Activated naive CD8-positive, alpha-beta T cell (primary cell): Measurements from ENCODE around the gene GPR75.
"Not testable (repeated sequence)": the region's sequence is repeated elsewhere in the genome, so short reads cannot be mapped to it uniquely, and the experiment has no call there.

Experiments
- H3K27ac Mint-ChIP-seq: one replicate; pipeline ENCODE4 v1.8.0; 2021; ENCODE audit warnings: mixed read lengths
- H3K27me3 Mint-ChIP-seq: one replicate; pipeline ENCODE4 v1.8.0; 2021; ENCODE audit warnings: mixed read lengths
- H3K36me3 Mint-ChIP-seq: one replicate; pipeline ENCODE4 v1.8.0; 2021; ENCODE audit warnings: mixed read lengths
- H3K4me1 Mint-ChIP-seq: one replicate; pipeline ENCODE4 v1.8.0; 2021; ENCODE audit warnings: low read depth, mixed read lengths
- H3K4me3 Mint-ChIP-seq: one replicate; pipeline ENCODE4 v1.8.0; 2021; ENCODE audit warnings: mild to moderate bottlenecking, mixed read lengths
- H3K9me3 Mint-ChIP-seq: one replicate; pipeline ENCODE4 v1.8.0; 2021; ENCODE audit warnings: low read depth, mixed read lengths

GPR75 gene

DNA sequence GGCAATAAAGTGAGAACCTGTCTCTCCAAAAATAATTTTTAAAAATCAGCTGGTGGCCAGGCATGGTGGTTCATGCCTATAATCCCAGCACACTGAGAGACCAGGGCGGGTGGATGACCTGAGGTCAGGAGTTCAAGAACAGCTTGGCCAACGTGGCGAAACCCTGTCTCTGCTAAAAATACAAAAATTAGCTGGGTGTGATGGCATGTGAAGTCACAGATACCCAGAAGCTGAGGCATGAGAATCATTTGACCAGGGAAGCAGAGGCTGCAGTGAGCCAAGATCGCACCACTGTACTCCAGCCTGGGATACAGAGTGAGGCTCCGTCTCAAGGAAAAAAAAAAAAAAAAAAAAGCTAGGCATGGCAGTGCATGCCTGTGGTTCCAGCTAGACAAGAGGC, 7.4 kb upstream of the GPR75 start:
- Mint-ChIP-seq H3K9me3 (no peaks in the 10 kb centered on the region), H3K4me1 (peaks cover 8% of the 10 kb centered on the region), H3K27ac (no peak overlapping the region), H3K36me3 (peaks cover 15% of the 10 kb centered on the region), H3K4me3 (no peak overlapping the region), H3K27me3 (no peaks in the 10 kb centered on the region)

GRCh38 chr2:53865962-53866361, 6.2 kb upstream of the GPR75 start:
- Mint-ChIP-seq H3K36me3 (peaks cover 15% of the 10 kb centered on the region), H3K4me1 (peaks cover 16% of the 10 kb centered on the region), H3K9me3 (no peaks in the 10 kb centered on the region), H3K4me3 (no peak overlapping the region), H3K27ac (no peak overlapping the region), H3K27me3 (no peaks in the 10 kb centered on the region)

GRCh38 chr2:53865264-53865663, 5.5 kb upstream of the GPR75 start:
- Mint-ChIP-seq H3K9me3 (no peaks in the 10 kb centered on the region), H3K27ac (no peak overlapping the region), H3K36me3 (peaks cover 18% of the 10 kb centered on the region)

GRCh38 chr2:53863538-53864227, 3.9 kb upstream of the GPR75 start:
- H3K9me3 Mint-ChIP-seq, result no peaks in the 10 kb centered on the region

More at GRCh38 chr2:53865264-53865663, 5.5 kb upstream of the GPR75 start:
- peaks cover 16% of the 10 kb centered on the region for H3K4me1 Mint-ChIP-seq
- H3K27me3 Mint-ChIP-seq, result no peaks in the 10 kb centered on the region
- H3K4me3 Mint-ChIP-seq, result no peak overlapping the region

DNA sequence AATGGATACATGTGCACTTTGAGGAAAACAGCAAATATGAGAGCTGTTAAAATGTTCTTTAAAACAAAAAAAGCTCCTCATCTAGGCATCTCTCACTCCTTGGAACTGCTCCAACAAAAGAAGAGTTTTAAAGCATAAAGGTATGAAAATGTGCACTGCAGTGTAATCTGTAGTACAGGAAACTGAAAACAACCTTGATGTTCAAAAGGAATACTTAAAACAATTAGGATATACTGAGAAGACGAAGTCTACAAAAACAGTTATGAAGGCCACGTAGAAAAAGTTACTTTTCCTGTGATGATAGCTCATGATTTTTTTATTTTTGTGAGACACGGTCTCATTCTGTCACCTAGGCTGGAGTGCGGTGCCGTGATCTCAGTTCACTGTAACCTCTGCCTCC, 2.1 kb upstream of the GPR75 start:
- no peak overlapping the region for H3K4me3 Mint-ChIP-seq
- peaks cover 17% of the 10 kb centered on the region for H3K36me3 Mint-ChIP-seq

More at GRCh38 chr2:53863538-53864227, 3.9 kb upstream of the GPR75 start:
- peaks cover 16% of the 10 kb centered on the region for H3K4me1 Mint-ChIP-seq
- H3K27me3 Mint-ChIP-seq, result no peaks in the 10 kb centered on the region
- H3K27ac Mint-ChIP-seq, result peak overlapping the region; percentile 34
- no peak overlapping the region for H3K4me3 Mint-ChIP-seq
- peaks cover 18% of the 10 kb centered on the region for H3K36me3 Mint-ChIP-seq

DNA sequence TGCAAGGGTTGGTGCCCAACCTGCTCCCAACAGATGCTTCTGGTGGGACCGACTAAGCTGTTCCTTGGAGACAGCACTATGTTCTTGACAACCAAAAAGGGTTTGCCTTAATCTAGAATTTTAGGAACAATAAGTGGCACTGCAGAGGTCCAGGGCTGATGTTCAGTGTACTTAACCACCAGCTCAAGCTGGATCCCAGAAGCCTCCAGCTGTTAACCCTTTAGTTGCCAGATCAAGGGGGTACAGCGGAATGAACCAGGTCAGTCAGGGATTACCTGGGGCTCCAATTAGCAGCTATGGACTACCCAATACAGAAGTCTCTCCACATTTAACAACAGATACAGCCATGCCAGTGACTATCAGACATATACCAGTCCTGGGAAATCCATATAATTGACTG, 3.5 kb downstream of the GPR75 start:
- H3K36me3 Mint-ChIP-seq, result peaks cover 19% of the 10 kb centered on the region
- H3K4me3 Mint-ChIP-seq, result no peak overlapping the region
- no peaks in the 10 kb centered on the region for H3K27me3 Mint-ChIP-seq
- peaks cover under 1% of the 10 kb centered on the region for H3K4me1 Mint-ChIP-seq
- H3K9me3 Mint-ChIP-seq, result no peaks in the 10 kb centered on the region
- H3K27ac Mint-ChIP-seq, result no peak overlapping the region

More for the DNA sequence above, 2.1 kb upstream of the GPR75 start:
- Mint-ChIP-seq H3K4me1 (peaks cover 16% of the 10 kb centered on the region), H3K27me3 (no peaks in the 10 kb centered on the region), H3K9me3 (no peaks in the 10 kb centered on the region), H3K27ac (peak overlapping the region; percentile 67)

DNA sequence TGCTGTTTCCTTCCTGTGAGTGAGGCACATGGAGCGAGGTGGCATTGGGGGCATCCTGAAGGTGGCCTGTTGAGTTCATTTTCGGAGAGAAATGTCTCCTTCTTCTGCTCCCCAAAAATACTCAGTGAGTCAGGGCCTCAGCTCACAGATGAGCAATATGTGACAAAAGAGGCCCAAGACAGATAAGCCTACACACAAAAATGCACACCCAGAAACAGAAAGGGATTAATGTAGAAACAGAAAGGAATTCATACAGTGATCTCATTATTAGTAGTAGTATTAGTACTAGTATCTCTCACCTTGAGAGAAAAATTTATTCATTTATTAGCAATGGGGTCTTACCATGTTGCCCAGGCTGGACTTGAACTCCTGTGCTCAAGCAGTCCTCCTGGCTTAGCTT, 5.1 kb downstream of the GPR75 start:
- Mint-ChIP-seq H3K36me3 (peaks cover 18% of the 10 kb centered on the region), H3K27me3 (no peaks in the 10 kb centered on the region), H3K9me3 (no peaks in the 10 kb centered on the region), H3K4me3 (no peak overlapping the region), H3K27ac (no peak overlapping the region), H3K4me1 (no peaks in the 10 kb centered on the region)

GRCh38 chr2:53852532-53852931, 7.2 kb downstream of the GPR75 start:
- Mint-ChIP-seq H3K27ac (no peak overlapping the region), H3K27me3 (no peaks in the 10 kb centered on the region), H3K36me3 (peaks cover 21% of the 10 kb centered on the region), H3K9me3 (no peaks in the 10 kb centered on the region), H3K4me3 (no peak overlapping the region), H3K4me1 (no peaks in the 10 kb centered on the region)

DNA sequence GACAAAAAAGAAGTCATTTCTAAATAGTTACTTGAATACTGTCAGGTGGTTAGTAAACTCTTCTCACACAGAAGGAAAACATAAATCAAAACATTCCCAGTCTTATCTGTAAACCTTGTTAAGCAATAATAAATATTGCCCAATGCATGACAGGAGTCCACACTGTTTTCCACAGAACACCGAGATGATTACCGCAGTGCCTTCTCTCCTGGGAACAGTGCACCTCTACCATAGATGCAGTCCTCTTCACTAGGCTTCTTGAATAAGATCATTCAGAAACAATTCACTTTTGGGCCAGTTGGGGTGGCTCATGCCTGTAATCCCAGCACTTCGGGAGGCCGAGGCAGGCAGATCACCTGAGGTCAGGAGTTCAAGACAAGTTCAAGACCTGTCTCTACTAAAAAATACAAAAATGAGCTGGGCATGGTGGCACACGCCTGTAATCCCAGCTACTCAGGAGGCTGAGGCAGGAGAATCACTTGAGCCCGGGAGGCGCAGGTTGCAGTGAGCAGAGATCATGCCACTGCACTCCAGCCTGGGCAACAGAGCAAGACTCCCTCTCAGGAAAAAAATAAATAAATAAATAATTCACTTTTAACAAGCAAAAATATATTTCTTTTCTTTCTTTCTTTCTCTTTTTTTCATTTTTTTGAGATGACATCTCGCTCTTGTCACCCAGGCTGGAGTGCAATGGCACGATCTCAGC, 8.6 kb downstream of the GPR75 start:
- not testable (repeated sequence) for H3K27me3 Mint-ChIP-seq, H3K9me3 Mint-ChIP-seq, H3K27ac Mint-ChIP-seq, H3K4me3 Mint-ChIP-seq, H3K4me1 Mint-ChIP-seq
- H3K36me3 Mint-ChIP-seq, result peaks cover 21% of the 10 kb centered on the region

- Mint-ChIP-seq H3K4me1 (peaks cover 4% of the 10 kb centered on the region), H3K4me3 (no peak overlapping the region), H3K27ac (peak overlapping the region; percentile 16), H3K36me3 (peaks cover 12% of the 10 kb centered on the region), H3K9me3 (no peaks in the 10 kb centered on the region), H3K27me3 (no peaks in the 10 kb centered on the region)
Measured at GRCh38 chr2:53848062-53848461, 11.7 kb downstream of the GPR75 start.

DNA sequence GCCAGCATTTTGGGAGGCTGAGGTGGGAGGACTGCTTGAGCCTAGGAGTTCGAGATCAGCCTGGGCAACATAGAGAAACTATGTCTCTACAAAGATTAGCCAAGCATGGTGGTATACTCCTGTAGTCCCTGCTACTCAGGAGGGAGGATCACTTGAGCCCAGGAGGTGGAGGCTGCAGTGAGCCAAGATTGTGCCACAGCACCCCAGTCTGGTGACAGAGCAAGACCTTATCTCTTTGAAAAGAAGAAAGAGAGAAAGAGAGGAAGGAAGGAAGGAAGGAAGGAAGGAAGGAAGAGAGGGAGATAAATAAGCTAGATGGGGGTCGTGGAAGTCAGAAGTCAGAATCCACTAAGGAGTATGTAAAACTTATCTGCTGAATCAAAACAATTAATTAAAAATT, 16.2 kb downstream of the GPR75 start:
- H3K27me3 Mint-ChIP-seq, result no peaks in the 10 kb centered on the region
- H3K9me3 Mint-ChIP-seq, result no peaks in the 10 kb centered on the region
- H3K4me1 Mint-ChIP-seq, result peaks cover 4% of the 10 kb centered on the region
- H3K36me3 Mint-ChIP-seq, result peaks cover 5% of the 10 kb centered on the region
- no peak overlapping the region for H3K27ac Mint-ChIP-seq
- H3K4me3 Mint-ChIP-seq, result no peak overlapping the region

GRCh38 chr2:53842891-53843290, 16.9 kb downstream of the GPR75 start:
- Mint-ChIP-seq H3K4me3 (no peak overlapping the region), H3K4me1 (peaks cover 4% of the 10 kb centered on the region), H3K27ac (no peak overlapping the region), H3K27me3 (no peaks in the 10 kb centered on the region), H3K36me3 (peaks cover under 1% of the 10 kb centered on the region), H3K9me3 (no peaks in the 10 kb centered on the region)

DNA sequence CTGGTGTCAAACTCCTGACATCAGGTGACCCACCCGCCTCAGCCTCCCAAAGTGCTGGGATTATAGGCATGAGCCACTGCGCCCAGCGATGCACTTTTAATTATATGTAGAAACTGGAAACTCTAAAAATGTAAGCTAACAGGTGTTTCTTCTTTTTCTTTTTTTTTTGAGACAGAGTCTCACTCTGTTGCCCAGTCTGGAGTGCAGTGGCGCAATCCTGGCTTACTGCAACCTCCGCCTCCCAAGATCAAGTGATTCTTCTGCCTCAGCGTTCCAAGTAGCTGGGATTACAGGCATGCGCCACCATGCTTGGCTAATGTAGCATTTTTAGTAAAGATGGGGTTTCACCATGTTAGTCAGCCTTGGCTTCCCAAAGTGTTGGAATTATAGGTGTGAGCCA, 18.1 kb downstream of the GPR75 start:
- not testable (repeated sequence) for H3K4me1 Mint-ChIP-seq, H3K36me3 Mint-ChIP-seq, H3K27ac Mint-ChIP-seq, H3K27me3 Mint-ChIP-seq, H3K4me3 Mint-ChIP-seq, H3K9me3 Mint-ChIP-seq

- H3K36me3 Mint-ChIP-seq, result peaks cover 3% of the 10 kb centered on the region
- H3K27me3 Mint-ChIP-seq, result no peaks in the 10 kb centered on the region
- no peak overlapping the region for H3K4me3 Mint-ChIP-seq
- H3K27ac Mint-ChIP-seq, result no peak overlapping the region
- H3K4me1 Mint-ChIP-seq, result peaks cover 4% of the 10 kb centered on the region
- H3K9me3 Mint-ChIP-seq, result no peaks in the 10 kb centered on the region
Measured at GRCh38 chr2:53840580-53840979, 19.2 kb downstream of the GPR75 start.

- peaks cover 23% of the 10 kb centered on the region for H3K36me3 Mint-ChIP-seq
- H3K9me3 Mint-ChIP-seq, H3K4me3 Mint-ChIP-seq, H3K27me3 Mint-ChIP-seq, H3K27ac Mint-ChIP-seq, H3K4me1 Mint-ChIP-seq: not testable (repeated sequence)
Measured at GRCh38 chr2:53829980-53830290, 29.8 kb downstream of the GPR75 start.
